ENCODE measurements around the gene SLC26A2. TPM values are rescaled to one million over a fixed set of nuclear protein-coding genes. Genes with fewer than 3 reads are reported as not detected.

SLC26A2 gene
- total and polyA plus RNA-seq, 2 of the 8 experiments (the other 6 are each of a cell fraction or from before 2014, with no cell fraction given), result 3.7 to 11.4 TPM

- H3K18ac ChIP-seq (ENCODE audit: extremely low read depth, low read length), result no peak overlapping the region
- H4K8ac ChIP-seq (ENCODE audit: extremely low read depth, insufficient read depth, low read length), result no peak overlapping the region
- H3K23me2 ChIP-seq (ENCODE audit: low read depth, low read length), result no peaks in the 10 kb centered on the region
- FAIRE-seq (no peak), DNase-seq (ENCODE audit: low read depth in 1 of 2, low spot score in 2 of 2) (no peak)
- no peaks in the 10 kb centered on the region for H3K79me2 ChIP-seq (ENCODE audit: control insufficient read depth in 1 of 2, insufficient read depth in 2 of 2, low read length in 2 of 2)
- no peaks in the 10 kb centered on the region for H4K20me1 ChIP-seq (replicated peaks in 1 of 2; ENCODE audit: control insufficient read depth in 1 of 2, insufficient read depth in 2 of 2, low read length in 2 of 2)
- no peaks in the 10 kb centered on the region for H3K27me3 ChIP-seq (replicated peaks in 1 of 4; ENCODE audit: control insufficient read depth in 3 of 4, extremely low read depth in 1 of 4, insufficient read depth in 3 of 4, low read length in 3 of 4)
- 95% methylated on average over 9 of the region's 9 CpGs; no CpG with 5 or more reads in 1 of the 2 experiments for WGBS, 2 experiments (ENCODE audit: extremely low coverage in 1 of 2, insufficient coverage in 1 of 2, insufficient read length in 1 of 2, insufficient replicate concordance in 2 of 2, low coverage in 1 of 2, low lambda C conversion rate in 2 of 2, missing lambda C conversion rate in 1 of 2)
- no peak overlapping the region for H3K9ac ChIP-seq (replicated peaks in 1 of 4; ENCODE audit: extremely low read depth in 1 of 4, low read depth in 3 of 4, low read length in 3 of 4)
- no peak overlapping the region for H3K14ac ChIP-seq (ENCODE audit: insufficient read length)
- no peak overlapping the region for H2BK5ac ChIP-seq (ENCODE audit: low read depth, low read length)
- no peak overlapping the region for H3K4ac ChIP-seq (replicated peaks; ENCODE audit: insufficient read length, low read depth, low read length)
- no peak overlapping the region for H2BK15ac ChIP-seq (ENCODE audit: low read length)
- no peak overlapping the region for H2BK20ac ChIP-seq (ENCODE audit: low read length)
- no peak overlapping the region for H3K23ac ChIP-seq (ENCODE audit: insufficient read length)
- ChIA-PET CTCF (ENCODE audit: partially characterized antibody) (interaction anchor here (1.8 kb wide), 1 partner anchor 21 kb away, joined by 5 read pairs; no protein-coding TSS in a partner anchor), POLR2A (ENCODE audit: partially characterized antibody) (no interaction called here)
- H3K36me3 ChIP-seq (ENCODE audit: control insufficient read depth in 2 of 4, insufficient read depth in 4 of 4, low read length in 3 of 4), result peaks cover 3 to 57% (median 25%) of the 10 kb centered on the region in 4 experiments; a peak in 6 of 8 replicates
- H2BK120ac ChIP-seq (replicated peaks; ENCODE audit: low read depth, low read length), result no peak overlapping the region
- no peak overlapping the region for H3K56ac ChIP-seq (replicated peaks; ENCODE audit: insufficient read length, low read depth, low read length)
- no peak overlapping the region for H3K4me3 ChIP-seq (ENCODE audit: extremely low read depth in 1 of 4, insufficient read depth in 2 of 4, low read depth in 3 of 4, low read length in 4 of 4)
- TF ChIP-seq CHD2 (IDR thresholded peaks at IDR 0.05; ENCODE audit: low read length) (no peak), POLR2AphosphoS5 (IDR thresholded peaks at IDR 0.05; ENCODE audit: low read depth, low read length) (no peak)
- no peak overlapping the region for H3K4me2 ChIP-seq (ENCODE audit: insufficient read depth in 1 of 2, low read depth in 2 of 2, low read length in 2 of 2)
- H2AFZ ChIP-seq (ENCODE audit: low read length), result no peak overlapping the region
- no peak overlapping the region for H2BK12ac ChIP-seq (ENCODE audit: low read depth, low read length)
- H3K9me3 ChIP-seq (ENCODE audit: insufficient read depth in 2 of 2, low read depth in 1 of 2, low read length in 1 of 2), result no peaks in the 10 kb centered on the region
- no peaks in the 10 kb centered on the region for H3K79me1 ChIP-seq (ENCODE audit: low read depth, low read length)
- no peak overlapping the region for H3K27ac ChIP-seq (ENCODE audit: low read depth, low read length)
- H3K4me1 ChIP-seq (replicated peaks in 1 of 4; ENCODE audit: control insufficient read depth in 3 of 4, insufficient read depth in 4 of 4, low read length in 3 of 4), result no peaks in the 10 kb centered on the region; a peak in 1 of 7 replicates
- H4K91ac ChIP-seq (replicated peaks; ENCODE audit: insufficient read length, low read length), result no peak overlapping the region
- no peak overlapping the region for H2AK5ac ChIP-seq (ENCODE audit: low read depth, low read length)
- H4K5ac ChIP-seq (ENCODE audit: insufficient read length, low read depth, low read length), result no peak overlapping the region
Observed at GRCh38 chr5:150024346-150024984, 63.9 kb downstream of the SLC26A2 start.
